Naive thymus-derived CD4-positive, alpha-beta T cell (primary cell): ENCODE measurements around the gene CFAP65. TPM values are rescaled to one million over a fixed set of nuclear protein-coding genes. Genes with fewer than 3 reads are reported as not detected.

Source experiments
- ATAC-seq: fragments of 150-1000 bp; cut with Tn5 transposase; 2 replicates; pipeline ENCODE4 v1.10.0; 2021; ENCODE audit warnings: mild to moderate bottlenecking, moderate library complexity
- CTCF ChIA-PET: fragments of 350-600 bp; sonication (Branson Sonifier 250); formaldehyde crosslinking; loops from one replicate; lab custom pipeline; 2021; ENCODE audit warnings: antibody characterized with exemption; lab: Charles Lee
- POLR2A ChIA-PET: fragments of 350-600 bp; sonication (Branson Sonifier 250); formaldehyde crosslinking; loops from one replicate; lab custom pipeline; 2021; ENCODE audit warnings: antibody characterized with exemption, inconsistent platforms; lab: Charles Lee
- DNase-seq, 9 donors: peaks; one replicate each; pipeline versions ENCODE4 v3.0.0 to v3.0.0-alpha.2; 2020 to 2022; ENCODE audit warnings: mixed read lengths in 1 of 9
- H3K27ac ChIP-seq: one replicate; pipeline ENCODE4 v1.7.0; 2013; ENCODE audit warnings: mild to moderate bottlenecking, low read depth, low read length, moderate library complexity
- H3K27me3 ChIP-seq, 2 donors: one replicate each; pipeline ENCODE4 v1.7.0; 2013; ENCODE audit warnings: low read length in 2 of 2, mild to moderate bottlenecking in 2 of 2, moderate library complexity in 2 of 2; ENCODE audit not compliant: control insufficient read depth in 2 of 2, insufficient read depth in 2 of 2
- H3K36me3 ChIP-seq, 3 experiments: 1 replicate in 2 of 3; 2 replicates in 1 of 3; pipeline ENCODE4 v1.7.0; 2013; ENCODE audit warnings: low read length in 3 of 3, mild to moderate bottlenecking in 3 of 3, moderate library complexity in 1 of 3; ENCODE audit not compliant: insufficient read depth in 3 of 3, control insufficient read depth in 2 of 3
- H3K4me1 ChIP-seq, 2 donors: one replicate each; pipeline ENCODE4 v1.7.0; 2013; ENCODE audit warnings: low read length in 2 of 2, mild to moderate bottlenecking in 2 of 2, moderate library complexity in 1 of 2; ENCODE audit not compliant: control insufficient read depth in 2 of 2, insufficient read depth in 2 of 2
- H3K4me3 ChIP-seq: 2 replicates; pipeline ENCODE4 v1.7.0; 2013; ENCODE audit warnings: mild to moderate bottlenecking, low read length
- H3K9me3 ChIP-seq, 3 experiments: 1 replicate in 2 of 3; 2 replicates in 1 of 3; pipeline ENCODE4 v1.7.0; 2013; ENCODE audit warnings: low read length in 3 of 3; ENCODE audit not compliant: control insufficient read depth in 2 of 3
- H3K27ac Mint-ChIP-seq, 9 donors: one replicate each; pipeline ENCODE4 v1.8.0; 2020 to 2022; ENCODE audit warnings: mixed read lengths in 9 of 9, mild to moderate bottlenecking in 8 of 9, moderate library complexity in 5 of 9, inconsistent platforms in 2 of 9
- H3K27me3 Mint-ChIP-seq, 5 donors: one replicate each; pipeline ENCODE4 v1.8.0; 2021 to 2022; ENCODE audit warnings: mixed read lengths in 5 of 5, mild to moderate bottlenecking in 1 of 5
- H3K36me3 Mint-ChIP-seq, 5 donors: one replicate each; pipeline ENCODE4 v1.8.0; 2020 to 2022; ENCODE audit warnings: mixed read lengths in 5 of 5, mild to moderate bottlenecking in 3 of 5, inconsistent platforms in 1 of 5
- H3K4me1 Mint-ChIP-seq, 7 donors: one replicate each; pipeline ENCODE4 v1.8.0; 2020 to 2022; ENCODE audit warnings: mixed read lengths in 7 of 7, mild to moderate bottlenecking in 3 of 7, inconsistent platforms in 1 of 7
- H3K4me3 Mint-ChIP-seq, 10 donors: one replicate each; pipeline ENCODE4 v1.8.0; 2020 to 2022; ENCODE audit warnings: mild to moderate bottlenecking in 10 of 10, mixed read lengths in 10 of 10, moderate library complexity in 6 of 10, inconsistent platforms in 2 of 10
- H3K9me3 Mint-ChIP-seq, 11 donors: one replicate each; pipeline ENCODE4 v1.8.0; 2020 to 2022; ENCODE audit warnings: mixed read lengths in 11 of 11, mild to moderate bottlenecking in 4 of 11, inconsistent platforms in 1 of 11, moderate library complexity in 1 of 11
- intact Hi-C, 2 donors: fragments of 100-400 bp; cut with micrococcal nuclease; formaldehyde crosslinking; loops; one replicate each; pipeline ENCODE4 v1.15.1; 2023
- polyA plus RNA-seq, 2 donors: library from polyadenylated mRNA; unstranded; fragments of 300-500 nt; fragmentation: Illumina TruSeq; gene quantifications; one replicate each; pipeline ENCODE4 v1.2.3, GENCODE V29; 2021
- total RNA-seq, 6 experiments: library from RNA in 5 of 6; stranded (reverse) in 5 of 6; gene quantifications; 1 replicate in 5 of 6; 2 replicates in 1 of 6; pipeline ENCODE4 v1.2.3 and lab custom pipeline; 2021 to 2026

CFAP65 gene
- total and polyA plus RNA-seq, 7 experiments from 2014 or later: not detected

DNA sequence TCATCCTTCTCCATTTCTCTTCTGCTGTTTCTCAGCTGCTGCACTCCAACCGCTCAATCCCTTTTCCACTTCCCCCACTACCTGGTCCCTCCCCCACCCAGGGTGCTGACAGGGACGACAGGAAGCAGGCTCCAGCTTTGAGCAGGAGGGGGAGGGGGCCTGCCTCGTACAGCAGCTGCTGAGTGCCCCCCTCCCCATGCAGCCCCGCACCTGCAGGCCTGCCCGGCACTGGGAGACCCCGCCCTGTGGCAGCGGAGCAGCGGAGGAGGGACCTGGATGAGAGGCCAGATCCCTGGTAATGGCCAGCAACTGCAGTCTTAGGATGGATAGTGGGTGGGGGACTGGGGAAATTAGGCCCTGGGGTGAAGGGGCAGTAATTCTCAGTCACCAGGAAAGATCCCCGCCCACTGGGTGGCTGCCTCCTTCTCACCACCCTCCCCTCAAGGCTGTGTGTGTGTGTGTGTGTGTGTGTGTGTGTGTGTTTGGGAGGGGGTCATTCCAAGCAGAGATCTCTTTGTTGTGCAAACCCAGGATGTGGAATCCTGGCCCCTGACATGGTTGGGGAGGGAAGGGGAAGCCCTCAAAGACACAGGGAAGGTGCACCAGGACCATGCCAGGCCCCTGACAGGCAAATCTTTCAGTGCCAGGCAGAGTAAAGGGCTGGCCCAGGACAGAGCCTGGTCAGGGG, 41.3 kb downstream of the CFAP65 start:
- Histone ChIP-seq H3K4me1 (peaks cover 12 to 13% of the 10 kb centered on the region in 2 donors), H3K27me3 (peaks cover 0 to 35% of the 10 kb centered on the region in 2 donors), H3K9me3 (no peaks in the 10 kb centered on the region), H3K36me3 (no peaks in the 10 kb centered on the region), H3K27ac (no peak overlapping the region), H3K4me3 (no peak overlapping the region)
- ChIA-PET POLR2A (no interaction called here), CTCF (no interaction called here)
- peaks cover 0 to 26% (median 20%) of the 10 kb centered on the region in 7 donors for H3K4me1 Mint-ChIP-seq
- ATAC-seq (no peak), DNase-seq (no peak)
- intact Hi-C loops: loop anchor here in 1 of 2 donors (5.0 kb wide), 1 partner anchor 57 kb away; no protein-coding TSS in a partner anchor
- H3K27ac Mint-ChIP-seq: no peak overlapping the region
- peak overlapping the region in 1 of 10 donors; percentile 32 for H3K4me3 Mint-ChIP-seq
- peaks cover 0 to 3% (median 0%) of the 10 kb centered on the region in 11 donors for H3K9me3 Mint-ChIP-seq
- H3K27me3 Mint-ChIP-seq: peaks cover 56 to 86% (median 63%) of the 10 kb centered on the region in 5 donors
- H3K36me3 Mint-ChIP-seq: no peaks in the 10 kb centered on the region

- POLR2A ChIA-PET: no interaction called here
- Mint-ChIP-seq H3K9me3 (peaks cover 0 to 1% (median 0%) of the 10 kb centered on the region in 11 donors), H3K27me3 (peaks cover 56 to 87% (median 62%) of the 10 kb centered on the region in 5 donors), H3K27ac (no peak overlapping the region), H3K4me1 (peaks cover 0 to 26% (median 21%) of the 10 kb centered on the region in 7 donors), H3K4me3 (no peak overlapping the region), H3K36me3 (no peaks in the 10 kb centered on the region)
- no peaks in the 10 kb centered on the region for H3K9me3 ChIP-seq
- no peak overlapping the region for H3K27ac ChIP-seq
- no peak for ATAC-seq
- H3K4me1 ChIP-seq: peaks cover 12 to 13% of the 10 kb centered on the region in 2 donors
- intact Hi-C loops: loop anchor here in 1 of 2 donors (5.0 kb wide), 1 partner anchor 58 kb away; no protein-coding TSS in a partner anchor
- no peak for DNase-seq
- peaks cover 0 to 33% of the 10 kb centered on the region in 2 donors for H3K27me3 ChIP-seq
- H3K36me3 ChIP-seq: no peaks in the 10 kb centered on the region
- CTCF ChIA-PET: no interaction called here
- no peak overlapping the region for H3K4me3 ChIP-seq
Observed at GRCh38 chr2:218999021-218999880, 42.1 kb downstream of the CFAP65 start.

DNA sequence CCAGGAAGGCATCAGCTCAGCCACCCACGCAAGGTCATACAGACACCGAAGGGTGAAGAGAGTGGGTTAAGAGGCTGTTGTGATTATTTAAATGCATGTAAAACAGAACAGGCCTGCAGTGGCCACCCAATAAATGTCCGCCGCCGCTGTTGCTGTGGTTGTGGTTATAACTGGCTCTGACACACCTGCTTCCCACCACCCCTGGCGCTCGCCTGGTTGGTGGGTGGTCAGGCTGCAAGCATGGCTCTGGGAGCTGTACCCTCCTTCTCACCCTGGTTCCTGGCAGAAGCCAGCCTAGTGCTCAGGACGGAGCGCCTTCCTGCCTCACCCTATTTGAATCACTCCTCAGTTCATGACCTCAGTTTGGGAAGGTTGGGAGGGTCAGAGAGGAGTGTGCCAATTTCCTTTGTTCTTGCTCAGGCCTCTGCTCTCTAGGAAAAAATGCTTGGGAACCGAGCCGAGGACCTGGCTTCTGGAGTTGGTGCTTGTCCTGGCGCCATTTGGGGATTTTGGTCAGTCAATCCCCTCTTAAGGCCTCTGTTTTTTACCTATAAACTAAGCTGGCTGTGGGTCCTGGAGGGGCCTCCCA, 42.8 kb downstream of the CFAP65 start:
- Histone ChIP-seq H3K4me3 (no peak overlapping the region), H3K36me3 (no peaks in the 10 kb centered on the region), H3K9me3 (no peaks in the 10 kb centered on the region), H3K4me1 (peaks cover 12 to 20% of the 10 kb centered on the region in 2 donors), H3K27ac (no peak overlapping the region), H3K27me3 (peaks cover 0 to 33% of the 10 kb centered on the region in 2 donors)
- intact Hi-C loops: loop anchor here in 1 of 2 donors (5.0 kb wide), 1 partner anchor 59 kb away; no protein-coding TSS in a partner anchor
- H3K27ac Mint-ChIP-seq: no peak overlapping the region
- no peak for ATAC-seq
- no peak overlapping the region for H3K4me3 Mint-ChIP-seq
- peaks cover 0 to 1% (median 0%) of the 10 kb centered on the region in 11 donors for H3K9me3 Mint-ChIP-seq
- CTCF ChIA-PET: no interaction called here
- DNase-seq: no peak
- peaks cover 0 to 26% (median 16%) of the 10 kb centered on the region in 7 donors for H3K4me1 Mint-ChIP-seq
- no peaks in the 10 kb centered on the region for H3K36me3 Mint-ChIP-seq
- POLR2A ChIA-PET: no interaction called here
- H3K27me3 Mint-ChIP-seq: peaks cover 53 to 87% (median 59%) of the 10 kb centered on the region in 5 donors

- no peak for DNase-seq
- CTCF ChIA-PET: no interaction called here
- Mint-ChIP-seq H3K9me3 (peaks cover 0 to 1% (median 0%) of the 10 kb centered on the region in 11 donors), H3K27ac (no peak overlapping the region), H3K27me3 (peaks cover 48 to 84% (median 53%) of the 10 kb centered on the region in 5 donors), H3K4me3 (no peak overlapping the region), H3K4me1 (peaks cover 0 to 21% (median 10%) of the 10 kb centered on the region in 7 donors), H3K36me3 (no peaks in the 10 kb centered on the region)
- no peak overlapping the region for H3K27ac ChIP-seq
- peaks cover 12% of the 10 kb centered on the region in 2 donors for H3K4me1 ChIP-seq
- H3K36me3 ChIP-seq: no peaks in the 10 kb centered on the region
- H3K4me3 ChIP-seq: no peak overlapping the region
- POLR2A ChIA-PET: no interaction called here
- ATAC-seq: no peak
- H3K27me3 ChIP-seq: peaks cover 0 to 26% of the 10 kb centered on the region in 2 donors
- H3K9me3 ChIP-seq: no peaks in the 10 kb centered on the region
- intact Hi-C loops: loop anchor here in 1 of 2 donors (2.0 to 5.0 kb wide), 2 partner anchors 17 to 60 kb away; no protein-coding TSS in a partner anchor
Observed at GRCh38 chr2:218997731-218998130, 43.6 kb downstream of the CFAP65 start.

DNA sequence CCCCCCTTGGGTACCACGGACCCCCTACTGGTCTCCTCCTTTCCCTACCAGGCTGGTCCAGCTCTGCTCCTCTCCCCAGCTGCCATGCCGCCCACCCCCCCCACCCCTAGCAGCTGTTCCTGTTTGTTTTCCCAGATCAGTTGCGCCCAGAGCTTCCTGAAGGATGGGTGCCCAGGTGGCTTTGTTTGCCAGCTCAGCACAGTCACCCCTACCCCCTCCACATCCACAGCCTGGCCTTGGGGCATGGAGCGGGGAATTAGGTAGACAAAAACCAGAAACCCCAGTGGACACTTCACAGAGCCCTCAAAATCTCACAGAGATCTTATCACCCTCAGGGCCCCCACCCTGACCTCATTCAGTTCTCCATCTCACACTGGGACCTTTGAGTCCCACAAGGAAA, 44.4 kb downstream of the CFAP65 start:
- Histone ChIP-seq H3K27ac (no peak overlapping the region), H3K36me3 (no peaks in the 10 kb centered on the region), H3K27me3 (peaks cover 4 to 27% of the 10 kb centered on the region in 2 donors), H3K4me1 (peaks cover 5 to 7% of the 10 kb centered on the region in 2 donors), H3K4me3 (no peak overlapping the region), H3K9me3 (no peaks in the 10 kb centered on the region)
- Mint-ChIP-seq H3K9me3 (peaks cover 0 to 1% (median 0%) of the 10 kb centered on the region in 11 donors), H3K27me3 (peaks cover 51 to 84% (median 56%) of the 10 kb centered on the region in 5 donors), H3K4me1 (peaks cover 0 to 18% (median 7%) of the 10 kb centered on the region in 7 donors), H3K27ac (no peak overlapping the region), H3K4me3 (no peak overlapping the region), H3K36me3 (no peaks in the 10 kb centered on the region)
- no peak for DNase-seq
- POLR2A ChIA-PET: no interaction called here
- ATAC-seq: no peak
- CTCF ChIA-PET: interaction anchor here (0.5 to 1.1 kb wide), 4 partner anchors 14 to 299 kb away, joined by 3 read pairs; no protein-coding TSS in a partner anchor
- intact Hi-C loops: loop anchor here (1.0 to 5.0 kb wide), 5 partner anchors 16 to 158 kb away; no protein-coding TSS in a partner anchor
